ENCODE results near the gene ARHGEF16.

Gene ARHGEF16

DNA sequence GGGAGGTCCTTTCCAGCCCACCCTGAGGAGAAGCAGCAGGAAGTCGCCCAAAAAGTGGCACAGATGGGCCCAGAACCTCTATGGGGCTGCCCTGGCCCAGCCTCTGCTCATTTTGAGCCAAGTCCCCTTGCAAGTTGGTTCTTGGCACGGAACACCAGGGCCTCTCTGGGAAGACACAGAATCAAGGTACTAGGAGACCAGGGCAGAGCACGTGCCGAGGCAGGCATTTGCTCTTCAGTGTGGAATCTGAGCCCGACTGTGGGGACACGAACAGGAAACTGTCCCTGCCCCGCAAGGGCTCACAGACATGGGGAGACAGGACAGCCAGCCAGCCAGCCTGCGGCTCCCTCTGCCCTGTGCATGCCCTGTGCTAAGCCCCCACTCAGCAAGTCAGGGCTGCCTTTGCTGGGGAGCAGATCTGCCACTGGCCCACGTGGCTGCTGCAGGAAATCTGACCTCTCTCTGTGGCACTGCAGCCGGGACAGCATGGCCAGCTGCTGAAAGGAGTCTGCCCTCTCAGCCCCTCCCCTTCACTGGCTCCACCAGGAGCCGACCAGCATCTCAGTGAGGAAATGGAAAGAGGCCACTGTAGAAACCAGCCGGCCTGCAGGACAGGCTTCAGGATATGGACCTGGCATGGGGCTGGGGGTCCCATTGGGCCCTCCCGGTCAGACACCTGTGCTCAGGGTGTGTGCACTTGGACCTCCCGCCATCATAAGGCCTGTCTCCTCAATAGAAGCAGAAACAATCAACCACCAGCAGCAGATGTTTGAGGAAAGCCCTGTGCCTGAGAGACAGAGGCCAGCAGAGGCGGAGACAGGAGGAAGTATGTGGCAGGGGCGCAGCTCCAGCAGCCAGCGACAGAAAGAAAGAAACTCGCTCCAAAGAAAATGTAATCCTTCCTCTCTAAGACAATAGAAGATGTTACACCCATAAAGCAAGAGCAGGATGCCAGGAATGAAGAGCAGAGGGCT lies 3.7 kb downstream of the ARHGEF16 start:
- DNase-seq: no peak

DNA sequence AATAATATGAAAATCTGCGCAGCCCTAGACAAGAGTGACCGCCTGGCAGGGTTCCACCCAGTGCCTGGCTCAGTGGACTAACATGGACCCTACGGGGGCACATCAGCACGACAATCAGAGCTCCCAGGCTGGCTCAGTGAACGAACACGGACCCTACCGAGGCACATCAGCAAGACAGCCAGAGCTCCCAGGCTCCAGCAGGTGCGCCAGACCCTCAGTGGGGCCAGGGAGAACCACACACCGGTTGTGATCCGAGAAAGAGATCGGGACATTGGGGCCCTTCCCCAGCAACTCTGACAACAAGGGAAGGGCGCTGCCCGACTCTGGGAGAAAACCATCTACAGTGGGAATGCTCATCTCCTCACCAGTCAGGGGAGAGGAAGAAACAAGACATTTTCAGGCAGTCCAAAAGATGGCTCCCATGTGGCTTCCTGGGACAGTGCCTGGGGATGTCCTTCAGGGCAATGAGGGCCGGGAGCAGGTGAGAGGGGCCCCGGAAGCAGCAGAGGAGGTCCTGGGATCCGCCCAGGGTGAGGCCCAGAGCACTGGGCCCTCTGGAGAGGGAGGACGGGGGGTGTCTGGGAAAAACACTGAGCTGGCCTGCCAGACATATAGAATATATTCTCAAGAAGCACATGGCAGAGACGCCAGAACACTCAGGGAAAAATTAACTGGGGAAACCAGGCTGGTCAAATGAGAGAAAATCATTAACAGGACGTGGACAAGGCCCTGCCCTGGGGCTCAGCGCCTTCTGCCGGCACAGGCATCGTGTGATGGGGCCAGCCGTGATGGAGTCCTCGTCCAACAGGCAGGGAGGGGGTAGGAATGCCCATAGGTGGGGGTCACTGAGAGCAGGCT lies 4.8 kb downstream of the ARHGEF16 start:
- DNase-seq: no peak

DNA sequence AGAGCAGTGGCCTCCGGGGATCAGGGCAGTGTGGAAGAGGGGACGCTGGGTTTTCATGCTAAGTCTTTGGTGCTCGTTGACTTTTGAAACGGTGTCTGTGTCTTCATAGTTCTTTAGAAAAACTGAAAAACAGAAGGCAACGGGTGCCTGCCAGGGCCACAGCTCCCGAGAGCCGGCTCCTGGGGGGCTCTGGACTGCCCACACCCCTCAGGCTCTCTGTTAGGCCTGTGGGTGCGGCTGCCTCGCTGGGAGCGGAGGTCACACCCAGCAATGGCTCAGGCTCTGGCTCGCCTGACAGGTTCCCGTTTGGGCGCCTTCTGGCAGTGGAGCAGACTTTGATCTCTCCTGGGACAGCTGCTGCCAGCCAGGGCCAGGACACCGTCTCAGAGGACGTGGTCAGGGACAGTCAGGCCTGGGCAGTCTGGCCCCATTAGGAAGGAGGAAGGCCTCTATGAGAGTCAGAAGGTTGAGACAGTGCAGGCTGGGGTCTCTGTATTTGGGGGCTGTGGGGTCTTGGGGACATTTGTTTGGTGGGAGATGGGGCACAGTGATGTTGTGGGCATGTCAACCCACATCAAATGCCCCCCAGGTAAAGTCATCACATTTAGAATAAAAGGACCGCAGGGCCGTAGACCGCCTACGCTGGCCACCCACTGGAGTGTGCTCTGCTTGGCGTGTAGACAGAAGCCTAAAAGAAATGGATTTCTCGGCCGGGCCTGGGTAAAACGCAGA lies 5.6 kb downstream of the ARHGEF16 start:
- DNase-seq: no peak

DNA sequence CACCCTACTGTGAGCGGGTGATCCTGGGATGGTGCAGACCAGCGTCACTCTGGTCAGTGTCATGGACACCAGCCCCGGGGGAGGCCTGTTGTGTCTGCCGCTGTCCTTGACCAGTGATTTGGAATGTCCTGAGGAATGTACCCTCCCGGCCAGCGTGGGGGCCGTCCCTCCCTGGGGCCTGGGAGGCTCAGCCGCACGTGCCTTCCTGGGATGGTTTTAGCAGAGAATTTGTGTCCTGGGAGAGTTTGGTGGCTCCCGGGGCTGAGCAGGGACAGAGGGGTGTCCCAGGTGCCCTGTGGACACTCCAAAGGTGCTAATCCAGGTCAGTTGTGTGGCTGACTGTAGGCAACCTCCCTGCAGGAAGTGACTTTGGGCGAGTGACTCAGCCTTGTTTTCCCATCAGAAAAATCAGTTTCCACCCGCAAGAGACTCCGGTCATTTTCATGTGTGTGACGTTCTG lies 6.2 kb downstream of the ARHGEF16 start:
- DNase-seq: no peak

DNA sequence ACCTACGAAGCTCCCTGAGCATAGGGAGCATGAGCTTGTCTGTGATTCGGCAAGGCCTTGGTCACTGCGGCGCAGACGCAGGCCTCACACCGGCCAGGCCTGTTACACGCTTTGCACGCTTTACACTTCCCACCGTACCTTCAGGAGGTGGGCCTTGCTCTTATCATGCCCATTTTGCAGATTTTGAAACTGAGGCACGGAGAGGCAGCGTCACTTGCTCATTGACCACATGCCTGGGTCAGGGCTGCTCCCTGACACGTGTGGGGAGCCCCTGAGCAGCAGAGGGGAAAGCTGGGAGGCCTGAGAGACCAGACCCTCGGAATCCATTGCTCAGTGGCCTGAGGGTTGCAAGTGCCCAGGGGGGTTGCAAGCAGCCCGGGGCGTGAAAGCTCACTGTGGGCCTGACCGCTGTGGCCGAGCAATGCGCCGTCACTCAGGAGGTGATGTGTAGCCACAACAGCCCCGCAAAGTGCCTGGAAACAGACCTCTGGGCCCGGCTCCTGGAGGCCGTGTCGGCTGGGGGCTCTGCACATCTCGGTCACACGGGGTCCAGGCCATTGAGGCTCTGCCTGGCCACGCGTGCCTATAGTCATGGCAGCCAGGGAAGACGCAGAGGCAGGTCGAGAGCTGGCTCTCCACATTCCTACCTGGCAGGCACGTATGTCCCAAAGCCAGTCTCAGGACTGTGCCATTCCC lies 6.9 kb downstream of the ARHGEF16 start:
- no peak for DNase-seq

DNA sequence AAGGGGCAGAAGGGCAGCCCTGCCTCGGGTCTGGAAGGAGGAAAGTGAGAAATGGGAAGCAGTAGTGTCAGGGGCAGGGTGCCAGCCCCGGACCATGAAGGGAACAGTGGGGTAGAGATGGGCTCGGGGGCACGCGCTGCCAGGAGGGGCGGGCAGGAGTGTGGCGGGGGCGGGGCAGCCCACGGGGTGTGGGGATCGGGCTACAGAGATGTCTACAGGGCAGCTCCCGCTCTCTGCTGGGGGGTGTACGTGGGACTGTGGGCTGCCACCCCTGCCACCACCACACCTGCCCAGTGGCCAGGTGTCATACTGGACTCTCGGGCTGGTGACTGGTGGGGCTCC lies 7.4 kb downstream of the ARHGEF16 start:
- DNase-seq: no peak

DNA sequence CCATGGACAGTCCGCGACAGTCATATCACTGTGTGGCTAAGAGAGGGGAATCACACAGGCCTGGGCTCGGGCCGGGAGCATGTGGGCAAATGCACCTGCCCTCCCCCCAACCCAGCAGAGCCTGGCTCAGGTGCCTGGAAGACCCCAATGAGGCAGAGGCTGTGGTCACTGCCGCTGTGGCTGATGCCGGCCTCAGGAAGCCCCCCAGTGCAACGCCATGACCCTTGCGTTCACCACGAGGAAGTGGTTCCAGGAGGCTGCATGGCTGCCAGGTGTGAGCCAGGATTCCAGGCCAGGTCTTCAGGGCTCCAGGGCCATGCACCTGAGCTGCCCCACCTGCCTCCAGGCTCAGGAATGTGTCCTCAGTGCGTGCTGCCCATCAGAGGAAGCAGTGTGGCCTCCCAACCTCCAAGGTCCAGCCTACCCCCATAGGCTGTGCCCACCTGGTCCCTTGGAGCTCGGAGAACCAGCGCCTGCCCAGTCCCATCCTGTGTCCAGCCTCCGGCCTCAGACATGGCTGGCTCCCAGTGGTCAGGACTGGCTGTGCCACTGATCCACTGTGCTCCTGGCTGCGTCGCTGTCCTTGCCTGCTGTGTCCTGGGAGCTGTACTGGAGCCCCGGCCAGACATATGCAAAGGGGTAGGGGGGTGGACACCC lies 8.0 kb downstream of the ARHGEF16 start:
- no peak for DNase-seq

DNA sequence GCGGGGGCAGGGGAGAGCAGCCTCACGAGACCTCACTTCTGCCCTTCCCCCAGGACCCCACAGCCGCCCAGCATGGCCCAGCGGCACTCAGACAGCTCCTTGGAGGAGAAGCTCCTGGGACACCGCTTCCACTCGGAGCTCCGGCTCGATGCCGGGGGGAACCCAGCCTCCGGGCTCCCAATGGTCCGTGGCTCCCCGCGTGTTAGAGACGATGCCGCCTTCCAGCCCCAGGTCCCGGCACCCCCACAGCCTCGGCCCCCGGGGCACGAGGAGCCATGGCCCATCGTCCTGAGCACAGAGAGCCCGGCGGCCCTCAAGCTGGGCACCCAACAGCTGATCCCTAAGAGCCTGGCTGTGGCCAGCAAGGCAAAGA lies 8.5 kb downstream of the ARHGEF16 start:
- DNase-seq: no peak

DNA sequence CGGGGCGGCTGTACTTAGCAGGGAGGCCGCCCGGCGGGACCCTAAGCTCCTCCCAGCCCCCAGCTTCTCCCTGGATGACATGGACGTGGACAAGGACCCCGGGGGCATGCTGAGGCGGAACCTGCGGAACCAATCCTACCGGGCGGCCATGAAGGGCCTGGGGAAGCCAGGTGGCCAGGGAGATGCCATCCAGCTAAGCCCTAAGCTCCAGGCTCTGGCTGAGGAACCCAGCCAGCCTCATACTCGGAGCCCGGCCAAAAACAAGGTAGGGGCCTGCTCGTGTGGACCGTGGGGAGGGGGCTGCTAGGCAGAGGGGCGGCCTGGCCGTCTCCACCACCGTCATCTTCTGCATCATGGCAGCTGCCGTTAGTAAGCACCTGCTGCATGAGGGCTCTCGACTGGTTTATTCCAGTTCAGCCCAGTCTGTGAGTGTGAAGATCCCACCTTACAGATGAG lies 9.0 kb downstream of the ARHGEF16 start:
- no peak for DNase-seq

DNA sequence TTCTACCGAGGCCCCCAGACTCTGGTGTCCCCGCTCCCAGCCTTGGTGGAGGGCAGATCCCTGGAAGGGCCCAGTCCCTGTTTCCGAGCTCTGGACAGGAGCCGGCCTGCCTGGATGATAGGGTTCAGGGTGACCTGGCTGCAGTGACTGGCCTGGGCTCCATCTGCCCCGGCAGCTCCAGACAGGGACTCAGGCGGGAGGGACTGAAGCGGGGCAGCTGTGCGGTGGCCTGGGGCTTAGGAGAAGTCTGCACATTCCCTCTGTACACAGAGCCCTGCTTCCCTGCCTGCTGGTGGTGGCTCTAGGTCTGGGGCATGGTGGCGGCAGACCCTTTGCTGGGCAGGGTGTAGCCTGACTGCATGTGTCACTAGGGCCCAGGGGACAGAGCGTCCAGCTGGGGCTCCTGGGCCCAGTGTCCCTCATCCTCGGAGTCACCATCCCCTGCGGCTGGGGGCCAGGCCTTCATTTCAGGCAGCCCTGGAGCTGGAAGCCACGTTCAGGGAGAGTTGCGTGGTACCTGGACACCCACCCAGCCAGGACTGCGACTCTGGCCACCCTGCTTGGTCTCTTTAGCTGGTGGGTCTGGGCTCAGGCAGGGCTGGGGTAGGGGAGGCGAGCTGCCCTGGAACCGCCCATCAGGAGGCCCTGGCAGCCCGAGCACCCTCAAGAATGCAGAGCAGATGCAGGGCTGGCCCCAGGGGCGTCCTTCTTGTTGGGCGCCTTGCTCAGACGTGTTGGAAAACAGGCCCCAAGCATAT lies 9.6 kb downstream of the ARHGEF16 start:
- no peak for DNase-seq

DNA sequence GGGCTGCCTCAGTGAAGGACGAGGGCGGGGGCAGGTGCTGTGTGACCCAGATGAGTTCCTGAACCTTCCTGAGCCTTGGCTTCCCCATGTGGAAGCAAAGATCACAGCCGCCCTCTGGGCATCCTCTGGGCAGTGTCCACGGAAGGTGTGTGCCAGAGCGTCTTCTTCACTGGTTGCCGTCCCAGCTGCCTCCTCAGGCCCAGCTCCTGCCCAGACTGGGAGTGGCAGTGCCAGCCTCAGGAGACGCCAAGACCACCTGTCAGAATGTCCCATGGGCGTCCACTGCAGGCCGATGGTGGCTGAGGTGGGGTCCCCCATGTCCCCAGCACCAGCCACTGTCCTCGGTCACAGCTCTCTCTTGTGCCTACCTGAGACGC lies 10.2 kb downstream of the ARHGEF16 start:
- no peak for DNase-seq

DNA sequence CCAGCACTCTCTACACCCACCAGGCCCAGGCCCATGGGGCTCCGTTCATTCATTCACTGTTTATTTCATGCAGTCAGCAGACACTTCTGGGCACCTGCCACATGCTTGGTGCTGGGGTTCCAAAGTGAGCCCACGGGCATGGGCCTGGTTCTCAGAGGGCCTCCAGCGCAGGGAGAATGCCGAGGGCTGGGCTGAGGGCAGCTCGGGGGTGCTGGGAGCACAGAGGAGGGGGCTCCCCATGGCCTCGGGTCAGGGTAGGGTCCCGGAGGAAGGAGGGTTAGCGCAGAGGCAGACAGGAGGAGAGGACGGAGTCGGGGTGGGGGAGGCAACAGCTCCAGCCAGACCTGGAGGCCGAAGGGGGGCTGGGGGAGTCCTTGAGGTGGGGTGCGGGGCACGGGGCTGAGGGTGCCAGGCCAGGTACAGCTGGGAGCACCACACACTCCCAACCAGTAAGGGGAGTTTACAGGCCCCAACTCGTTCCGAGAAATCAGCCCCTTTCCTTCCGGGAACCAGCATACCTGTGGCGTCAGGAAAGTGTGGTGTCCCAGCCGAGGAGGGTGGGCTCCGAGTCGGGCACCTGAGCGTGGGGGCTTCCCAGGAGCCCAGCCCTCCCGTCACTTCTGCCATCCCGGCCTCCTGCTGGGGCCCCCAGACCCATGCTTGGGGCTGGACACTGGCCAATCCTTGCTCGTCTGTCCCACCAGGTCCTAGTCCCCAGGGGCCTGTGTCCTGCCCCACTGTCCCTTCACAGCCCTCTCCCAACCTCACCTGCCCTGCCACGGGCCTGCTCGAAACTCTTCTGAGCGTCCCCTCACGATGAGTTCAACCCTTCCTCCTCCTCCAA lies 10.8 kb downstream of the ARHGEF16 start:
- DNase-seq: no peak

DNA sequence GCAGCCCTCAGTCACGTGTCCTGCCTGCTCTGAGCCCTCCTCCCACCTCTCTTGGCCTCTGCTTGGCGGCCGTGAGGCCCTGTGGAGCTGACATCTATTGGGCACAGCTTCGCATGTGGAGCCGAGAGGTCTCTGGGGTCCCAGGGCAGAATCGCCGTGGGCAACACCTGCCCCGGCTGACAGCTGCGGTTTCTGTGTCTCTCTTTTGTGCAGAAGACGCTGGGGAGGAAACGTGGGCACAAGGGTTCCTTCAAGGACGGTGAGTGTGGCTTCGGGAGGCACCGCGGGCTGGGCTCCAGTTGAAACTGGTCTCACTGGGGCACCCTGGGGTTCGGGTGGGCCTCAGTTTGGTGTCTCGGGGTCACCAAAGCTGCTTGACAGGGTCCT lies 11.5 kb downstream of the ARHGEF16 start:
- no peak for DNase-seq

DNA sequence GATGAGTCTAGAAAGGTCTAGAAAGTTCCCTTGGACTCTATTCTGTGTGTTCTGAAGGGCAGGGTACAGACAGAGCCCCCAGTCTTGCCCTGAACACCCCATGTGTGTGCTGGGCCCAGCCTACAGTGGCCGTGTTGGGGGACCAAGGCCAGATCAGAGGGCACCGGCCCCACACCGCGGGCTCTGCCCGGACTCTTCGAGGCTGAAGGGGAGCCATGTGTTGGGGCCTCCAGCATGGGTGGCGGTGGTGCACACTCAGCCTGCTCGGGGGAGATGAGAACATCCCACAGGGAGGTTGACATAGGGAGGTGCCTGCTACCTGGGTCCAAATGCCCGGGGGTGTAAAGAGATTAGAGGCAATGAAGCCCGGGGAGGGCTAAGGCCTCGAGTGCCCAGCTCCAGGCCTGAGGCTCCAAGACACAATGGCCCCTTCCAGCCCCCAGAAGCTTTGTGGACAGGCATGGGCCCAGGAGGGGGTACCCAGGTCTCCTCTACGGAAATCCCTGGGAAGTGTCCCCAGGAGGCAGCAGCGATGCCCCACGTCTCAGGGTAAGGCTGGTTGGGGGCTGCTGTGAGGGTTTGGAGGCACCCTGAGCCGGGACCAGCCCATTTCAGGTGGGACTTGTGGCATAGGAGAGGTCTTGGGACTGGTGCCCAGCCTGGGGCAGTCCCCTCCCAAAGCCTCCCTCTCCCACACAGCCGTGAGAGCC lies 12.1 kb downstream of the ARHGEF16 start:
- no peak for DNase-seq

DNA sequence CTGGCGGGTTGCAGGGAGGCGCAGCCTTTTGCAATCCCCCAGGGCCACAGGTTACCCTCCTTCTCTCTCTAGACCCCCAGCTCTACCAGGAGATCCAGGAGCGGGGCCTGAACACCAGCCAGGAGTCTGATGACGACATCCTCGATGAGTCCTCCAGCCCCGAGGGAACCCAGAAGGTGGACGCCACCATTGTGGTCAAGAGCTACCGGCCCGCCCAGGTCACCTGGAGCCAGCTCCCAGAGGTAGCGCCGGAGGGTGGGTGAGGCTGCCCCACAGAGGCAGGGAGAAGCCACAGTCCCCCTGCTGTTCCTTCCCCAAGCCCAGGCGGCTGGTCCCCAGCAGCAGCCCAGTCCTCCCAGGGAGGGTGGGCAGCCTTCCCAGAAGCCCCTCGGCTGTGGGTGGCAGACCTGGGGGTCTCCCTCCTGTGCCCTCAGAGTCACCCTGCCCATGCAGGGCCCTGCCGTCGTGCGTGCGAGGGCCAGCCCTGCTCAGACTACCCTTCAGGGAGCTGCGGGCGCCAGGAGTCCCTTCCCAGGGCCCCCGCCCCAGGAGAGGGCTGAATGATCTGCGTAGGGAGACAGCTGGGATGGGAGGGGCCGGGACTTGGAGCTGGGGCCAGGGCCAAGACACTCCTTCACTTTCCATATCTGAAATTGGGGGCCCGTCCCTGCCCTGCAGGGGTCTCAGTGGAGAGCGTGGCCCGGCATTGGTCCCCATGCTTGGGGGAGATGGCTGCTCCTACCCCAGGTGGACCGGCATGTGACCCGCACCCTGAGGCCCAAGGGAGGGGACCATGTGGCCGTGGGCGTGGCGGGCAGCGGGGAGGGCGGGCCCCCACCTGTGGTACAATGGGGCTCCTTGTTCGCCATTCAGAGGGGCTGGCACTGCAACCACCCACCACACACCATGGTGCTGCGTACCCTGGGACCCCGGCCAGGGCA lies 12.9 kb downstream of the ARHGEF16 start:
- DNase-seq: no peak

DNA sequence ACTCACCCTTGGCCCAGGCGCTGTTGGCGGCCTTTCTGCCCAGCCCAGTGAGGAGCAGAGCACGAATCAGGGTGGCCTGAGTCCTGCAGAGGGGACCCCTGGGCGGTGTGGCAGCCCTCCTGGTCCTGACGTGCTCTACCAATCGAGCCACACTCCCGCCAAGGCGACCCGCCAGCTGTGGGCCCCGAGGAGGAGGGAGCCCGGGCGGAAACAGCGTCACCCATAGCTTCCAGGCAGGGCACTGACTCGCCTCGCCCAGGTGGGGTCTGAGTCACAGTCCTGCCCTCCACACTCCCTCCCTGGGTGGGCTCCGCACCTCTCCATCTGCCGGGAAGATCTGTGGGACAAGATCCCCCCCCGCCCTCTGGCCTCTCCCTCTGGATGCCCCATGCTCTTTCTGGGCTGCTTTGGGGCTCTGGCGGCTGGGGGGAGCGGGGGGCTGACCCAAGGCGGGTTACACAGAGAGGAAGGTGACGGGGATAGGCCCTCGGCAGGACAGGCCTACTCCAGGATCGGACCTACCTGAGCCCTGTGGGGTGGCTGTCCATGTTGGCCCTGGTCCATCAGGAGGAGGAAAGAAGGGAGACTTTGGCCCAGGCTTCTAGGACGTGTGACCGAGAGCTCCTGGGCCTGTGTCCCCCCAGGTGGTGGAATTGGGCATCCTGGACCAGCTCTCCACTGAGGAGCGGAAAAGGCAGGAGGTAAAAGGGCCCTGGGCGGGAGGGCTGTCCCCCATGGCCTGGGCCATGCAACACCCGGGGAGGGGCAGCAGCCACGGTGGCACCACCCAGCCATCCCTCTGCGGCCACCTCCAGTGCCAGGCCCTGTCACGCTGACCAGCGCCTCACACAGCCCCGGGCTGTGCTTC lies 14.0 kb downstream of the ARHGEF16 start:
- no peak for DNase-seq

DNA sequence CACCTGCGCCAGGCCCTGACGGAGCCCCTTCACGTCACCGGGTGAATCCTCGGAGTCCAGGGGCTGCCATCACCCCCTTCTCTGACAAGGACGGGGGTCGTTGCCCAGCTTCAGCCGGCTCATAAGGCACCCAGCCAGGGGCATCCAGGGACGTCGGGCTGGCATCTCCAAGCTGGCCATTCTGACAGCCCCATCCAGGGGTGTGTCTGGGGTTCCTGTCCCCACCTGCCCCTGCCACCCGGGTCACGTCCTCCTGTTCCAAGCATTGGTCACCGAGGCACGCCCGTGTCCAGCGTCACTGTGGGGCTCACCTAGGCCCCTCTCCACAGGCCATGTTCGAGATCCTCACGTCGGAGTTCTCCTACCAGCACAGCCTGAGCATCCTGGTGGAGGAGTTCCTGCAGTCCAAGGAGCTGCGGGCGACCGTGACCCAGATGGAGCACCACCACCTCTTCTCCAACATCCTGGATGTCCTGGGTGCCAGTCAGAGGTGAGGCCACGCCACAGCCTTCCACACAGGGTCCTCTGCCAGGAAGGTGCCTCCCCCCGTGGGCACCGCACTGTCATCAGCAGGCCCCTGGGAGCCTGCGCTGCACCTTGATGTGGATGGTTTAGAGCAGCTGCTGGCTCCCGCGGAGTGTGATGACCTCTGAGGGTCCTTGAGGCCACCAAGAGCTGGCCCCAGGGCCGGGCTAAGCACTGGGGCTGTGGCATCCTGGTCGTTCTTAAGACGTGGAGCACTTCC lies 14.8 kb downstream of the ARHGEF16 start:
- DNase-seq: no peak

Measured in SHP77 treated with DMSO at 0.1 percent for 48 hours (cell line).